Calu3 (cell line): ENCODE measurements around the gene CFAP92. TPM values are rescaled to one million over a fixed set of nuclear protein-coding genes. Genes with fewer than 3 reads are reported as not detected.

ENCODE experiments used
- BruUV-seq: library from RNA; stranded (reverse); fragments of 400-500 nt; replicated peaks from 2 replicates; lab custom pipeline; 2021; lab: Mats Ljungman, UMichigan
- CTCF ChIA-PET: fragments of 300-600 bp; sonication (Branson Sonifier 250); formaldehyde crosslinking; loops from one replicate; lab custom pipeline; 2022; ENCODE audit warnings: antibody characterized with exemption; lab: Charles Lee
- DNase-seq: peaks from one replicate; pipeline ENCODE4 v3.0.0; 2022
- H3K27ac Mint-ChIP-seq: one replicate; pipeline ENCODE4 v1.8.0; 2022; ENCODE audit warnings: mixed read lengths; ENCODE audit not compliant: unreplicated experiment
- H3K27me3 Mint-ChIP-seq: one replicate; pipeline ENCODE4 v1.8.0; 2022; ENCODE audit warnings: mixed read lengths; ENCODE audit not compliant: unreplicated experiment
- H3K36me3 Mint-ChIP-seq: one replicate; pipeline ENCODE4 v1.8.0; 2022; ENCODE audit warnings: mild to moderate bottlenecking, moderate library complexity, mixed read lengths; ENCODE audit not compliant: insufficient read depth, unreplicated experiment
- H3K4me1 Mint-ChIP-seq: one replicate; pipeline ENCODE4 v1.8.0; 2022; ENCODE audit warnings: mild to moderate bottlenecking, low read depth, mixed read lengths; ENCODE audit not compliant: unreplicated experiment
- H3K4me3 Mint-ChIP-seq: one replicate; pipeline ENCODE4 v1.8.0; 2022; ENCODE audit warnings: mild to moderate bottlenecking, low read depth, moderate library complexity, mixed read lengths; ENCODE audit not compliant: unreplicated experiment
- H3K9me3 Mint-ChIP-seq: one replicate; pipeline ENCODE4 v1.8.0; 2022; ENCODE audit warnings: low read depth, mixed read lengths; ENCODE audit not compliant: unreplicated experiment
- CTCF ChIP-seq: fragments of 200-600 bp; IDR thresholded peaks from one replicate; pipeline ENCODE4 v1.8.0; 2022; ENCODE audit warnings: antibody characterized with exemption; ENCODE audit not compliant: unreplicated experiment
- intact Hi-C: fragments of 100-400 bp; cut with micrococcal nuclease; formaldehyde crosslinking; loops from one replicate; pipeline ENCODE4 v1.10.0; 2022; ENCODE audit not compliant: unreplicated experiment
- total RNA-seq: library from RNA; stranded (reverse); gene quantifications from 2 replicates; pipeline ENCODE4 v1.2.3, GENCODE V29; 2022

CFAP92 gene
- total RNA-seq, 1 experiment from 2014 or later: 0.92 TPM

- Mint-ChIP-seq H3K4me3 (no peak overlapping the region), H3K9me3 (no peaks in the 10 kb centered on the region), H3K27me3 (peaks cover 60% of the 10 kb centered on the region), H3K27ac (no peak overlapping the region), H3K36me3 (no peaks in the 10 kb centered on the region), H3K4me1 (peaks cover 8% of the 10 kb centered on the region)
- CTCF ChIA-PET: no interaction called here
- intact Hi-C loops: no loop called here
- no peak for DNase-seq
- TF ChIP-seq CTCF: no peak
- no TSS peak for BruUV-seq
Measured at GRCh38 chr3:129035360-129036221, 41.7 kb upstream of the CFAP92 start.

GRCh38 chr3:129034642-129035041 is 40.8 kb upstream of the CFAP92 start:
- intact Hi-C loops: no loop called here
- no peaks in the 10 kb centered on the region for H3K9me3 Mint-ChIP-seq
- CTCF ChIA-PET: no interaction called here
- BruUV-seq: no TSS peak
- peaks cover 4% of the 10 kb centered on the region for H3K4me1 Mint-ChIP-seq
- no peak for TF ChIP-seq CTCF
- peak; percentile 45 for DNase-seq
- H3K4me3 Mint-ChIP-seq: no peak overlapping the region
- H3K27me3 Mint-ChIP-seq: peaks cover 51% of the 10 kb centered on the region
- H3K27ac Mint-ChIP-seq: no peak overlapping the region
- H3K36me3 Mint-ChIP-seq: no peaks in the 10 kb centered on the region

GRCh38 chr3:129033633-129034321 is 39.9 kb upstream of the CFAP92 start:
- H3K27me3 Mint-ChIP-seq: peaks cover 42% of the 10 kb centered on the region
- H3K9me3 Mint-ChIP-seq: no peaks in the 10 kb centered on the region
- BruUV-seq: no TSS peak
- no peaks in the 10 kb centered on the region for H3K36me3 Mint-ChIP-seq
- no peak for DNase-seq
- TF ChIP-seq CTCF: no peak
- no peak overlapping the region for H3K4me3 Mint-ChIP-seq
- intact Hi-C loops: no loop called here
- no peaks in the 10 kb centered on the region for H3K4me1 Mint-ChIP-seq
- no peak overlapping the region for H3K27ac Mint-ChIP-seq
- CTCF ChIA-PET: interaction anchor here (1.1 kb wide), 1 partner anchor 19 kb away, joined by 3 read pairs; no protein-coding TSS in a partner anchor

GRCh38 chr3:129033151-129033550 is 39.3 kb upstream of the CFAP92 start:
- no TSS peak for BruUV-seq
- intact Hi-C loops: no loop called here
- CTCF ChIA-PET: interaction anchor here (1.1 kb wide), 1 partner anchor 20 kb away, joined by 3 read pairs; no protein-coding TSS in a partner anchor
- DNase-seq: no peak
- H3K27ac Mint-ChIP-seq: no peak overlapping the region
- H3K36me3 Mint-ChIP-seq: no peaks in the 10 kb centered on the region
- no peaks in the 10 kb centered on the region for H3K9me3 Mint-ChIP-seq
- TF ChIP-seq CTCF: no peak
- peaks cover 39% of the 10 kb centered on the region for H3K27me3 Mint-ChIP-seq
- no peak overlapping the region for H3K4me3 Mint-ChIP-seq
- H3K4me1 Mint-ChIP-seq: no peaks in the 10 kb centered on the region
